HG02571 (cell line): ENCODE data around the gene NFIB.

ENCODE experiments used
- ATAC-seq: cut with Tn5 transposase; IDR thresholded peaks from one replicate; pipeline ENCODE4 v1.9.1; 2021; ENCODE audit warnings: mild to moderate bottlenecking, moderate library complexity; ENCODE audit not compliant: unreplicated experiment

Gene NFIB

GRCh38 chr9:14321517-14322130 lies 7.7 kb upstream of the NFIB start:
- ATAC-seq, result no peak

DNA sequence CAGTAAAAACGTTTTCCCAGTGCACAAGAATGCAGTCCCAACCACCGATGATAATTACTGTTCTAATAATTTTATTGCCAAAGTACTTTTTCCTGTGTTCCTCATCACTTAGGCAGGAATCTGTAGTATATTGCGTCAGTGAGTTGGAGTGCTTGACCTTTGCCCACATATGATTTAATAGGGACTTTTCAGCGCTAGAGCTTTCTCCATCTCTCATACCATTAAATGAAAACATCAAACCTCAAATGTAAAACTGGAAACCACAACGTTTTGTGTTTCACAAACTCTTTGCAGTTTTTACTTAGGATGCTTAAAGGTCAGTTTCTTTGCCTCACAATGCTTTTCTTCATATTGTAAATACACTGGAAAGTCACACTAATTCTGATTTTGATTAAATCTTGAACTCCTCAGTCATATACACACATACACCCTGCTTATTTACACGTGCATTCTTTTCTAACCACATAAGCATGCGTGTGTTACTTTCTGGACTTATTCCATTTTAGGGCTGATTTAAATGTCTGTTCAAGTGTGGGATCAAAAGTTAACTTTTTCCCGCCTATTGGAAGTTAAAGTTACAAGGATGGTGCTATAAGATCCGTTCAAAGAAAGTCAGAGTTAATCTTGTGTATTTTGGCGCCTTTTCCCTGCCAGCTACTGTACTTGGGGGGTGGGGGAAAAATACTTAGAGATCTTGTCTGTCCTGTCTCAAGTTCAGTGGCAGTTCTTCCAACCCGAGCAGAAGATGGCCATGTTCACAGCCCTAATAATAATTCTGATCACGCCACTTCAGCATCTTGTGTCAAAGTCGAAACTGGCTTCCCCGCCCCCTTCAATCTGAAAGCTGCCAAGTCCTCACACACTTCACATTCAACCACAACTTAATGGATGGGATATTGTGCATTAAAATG lies 6.6 kb upstream of the NFIB start:
- no peak for ATAC-seq

DNA sequence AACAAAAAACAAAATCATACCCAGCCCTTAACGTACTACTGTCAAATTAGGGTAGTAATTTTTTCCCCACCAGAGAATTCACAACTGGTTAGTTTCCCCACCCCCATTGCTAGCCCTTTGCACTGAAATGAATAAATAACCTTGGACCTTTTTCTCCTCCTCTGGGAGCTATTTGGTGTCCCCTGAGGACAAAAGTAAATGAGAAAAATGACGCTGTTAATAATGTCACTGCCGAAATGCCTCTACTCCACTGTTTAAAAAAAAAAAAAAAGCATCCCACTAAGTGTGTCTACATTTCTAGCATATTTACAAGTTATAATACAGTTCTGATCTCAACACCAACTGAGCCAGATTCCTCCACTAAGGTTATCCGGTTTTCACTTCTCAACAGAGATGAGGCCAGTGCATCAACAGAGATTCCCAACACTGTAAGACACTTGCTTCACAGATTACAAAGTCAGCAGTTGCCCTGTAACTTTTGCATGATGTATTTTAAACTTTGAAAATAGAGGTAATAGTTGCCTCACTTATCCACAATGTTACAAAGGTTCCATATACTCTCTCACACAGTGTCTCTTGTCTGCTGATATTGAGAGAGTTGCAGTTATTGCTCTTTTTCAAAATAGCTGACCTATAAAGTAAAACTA lies 5.1 kb upstream of the NFIB start:
- no peak for ATAC-seq

DNA sequence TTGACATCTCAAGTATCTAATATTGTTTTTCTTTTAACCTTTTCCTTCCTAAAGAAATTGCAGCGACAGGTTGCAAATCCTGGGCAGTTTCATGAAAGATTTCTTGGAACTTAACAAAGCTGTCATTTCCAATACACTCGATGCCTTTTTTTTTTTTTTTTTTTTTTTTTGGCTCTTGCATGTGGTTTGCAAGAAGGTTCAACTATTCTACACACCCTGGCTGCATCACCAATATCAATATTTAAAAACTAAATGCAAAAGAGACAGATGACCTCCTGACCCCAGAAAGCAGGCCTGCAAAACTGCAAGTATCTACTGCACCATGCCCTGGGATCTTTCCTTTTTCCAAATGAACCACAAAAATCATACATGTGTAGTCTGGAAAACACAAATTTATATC lies 4.4 kb upstream of the NFIB start:
- no peak for ATAC-seq

GRCh38 chr9:14317667-14318320 lies 3.9 kb upstream of the NFIB start:
- no peak for ATAC-seq

GRCh38 chr9:14316602-14317300 lies 2.8 kb upstream of the NFIB start:
- ATAC-seq, result no peak

GRCh38 chr9:14315875-14316601 lies 2.1 kb upstream of the NFIB start:
- ATAC-seq, result no peak

DNA sequence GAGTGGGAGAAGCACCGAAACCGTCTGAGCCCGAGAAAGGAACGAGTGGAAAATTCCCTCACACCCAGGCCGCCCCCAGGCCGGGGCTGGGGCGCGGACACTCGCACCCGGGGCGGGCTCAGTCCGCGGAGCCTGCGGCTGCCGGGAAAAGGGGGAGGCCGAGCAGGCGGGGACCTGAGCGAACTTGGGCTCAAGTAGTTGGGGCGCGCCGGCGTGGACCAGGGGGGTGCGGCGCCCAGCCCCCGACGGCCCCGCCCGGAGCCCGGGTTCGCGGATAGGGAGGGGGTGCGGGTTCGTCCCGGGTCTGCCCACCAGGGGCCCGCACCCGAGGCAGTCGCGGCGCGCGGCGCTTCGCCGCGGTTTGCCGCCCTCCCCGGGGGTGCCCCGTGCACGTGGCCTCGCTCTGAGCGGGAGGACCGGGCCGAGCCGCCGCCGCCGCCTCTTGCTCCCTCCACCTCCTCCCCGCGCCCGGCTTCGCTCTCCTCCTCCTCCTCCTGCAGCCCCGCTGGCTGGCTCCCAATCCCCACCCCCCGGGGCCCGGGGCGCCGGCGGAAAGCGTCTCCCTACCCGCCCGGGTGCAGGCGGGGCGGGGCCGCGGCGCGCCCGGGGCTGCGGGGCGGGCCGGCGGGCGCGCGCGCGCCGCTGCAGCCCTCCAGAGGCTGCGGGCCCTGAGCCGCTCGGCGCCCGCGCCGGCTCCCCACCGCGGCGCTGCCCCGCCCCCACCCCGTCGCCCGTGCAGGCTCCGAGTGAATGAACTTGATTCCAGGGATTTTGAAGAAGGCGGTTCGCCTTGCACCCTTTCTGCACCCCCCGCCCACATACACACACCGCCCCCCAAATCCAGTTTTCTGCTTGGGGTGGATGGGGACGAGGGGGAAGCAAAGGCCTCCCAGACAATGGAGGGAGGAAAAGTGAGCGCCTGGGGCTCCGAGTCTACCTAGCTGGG lies 1.3 kb upstream of the NFIB start:
- ATAC-seq, result no peak

GRCh38 chr9:14314424-14314928 lies 535 bp upstream of the NFIB start:
- no peak for ATAC-seq

DNA sequence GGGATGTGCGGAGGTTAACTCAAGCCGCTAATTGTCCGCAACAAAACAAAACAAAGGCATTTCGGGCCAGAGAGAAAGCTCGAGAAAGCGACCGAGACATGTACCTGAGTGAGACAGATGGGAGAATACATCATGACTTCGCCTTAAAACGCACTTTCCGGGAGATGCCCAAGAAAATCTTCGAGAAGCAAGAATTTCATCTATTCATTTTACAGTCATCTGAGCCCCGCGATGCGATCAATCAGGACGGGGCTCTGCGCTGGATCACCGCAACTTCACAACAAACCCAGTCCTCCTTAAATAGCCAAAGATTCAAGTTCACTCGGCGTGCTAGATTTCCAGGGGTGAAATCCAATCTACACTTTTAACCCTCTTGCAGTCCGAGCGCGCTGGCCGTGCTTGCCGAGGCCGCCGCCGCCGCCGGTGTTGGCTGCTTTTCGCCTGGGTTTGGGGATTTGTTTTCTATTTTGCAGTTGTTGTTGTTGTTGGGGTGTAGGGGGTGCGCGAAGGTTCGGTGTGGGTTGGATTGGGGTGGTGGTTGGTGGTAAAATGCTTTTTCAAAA lies 482 bp downstream of the NFIB start:
- ATAC-seq, result no peak

DNA sequence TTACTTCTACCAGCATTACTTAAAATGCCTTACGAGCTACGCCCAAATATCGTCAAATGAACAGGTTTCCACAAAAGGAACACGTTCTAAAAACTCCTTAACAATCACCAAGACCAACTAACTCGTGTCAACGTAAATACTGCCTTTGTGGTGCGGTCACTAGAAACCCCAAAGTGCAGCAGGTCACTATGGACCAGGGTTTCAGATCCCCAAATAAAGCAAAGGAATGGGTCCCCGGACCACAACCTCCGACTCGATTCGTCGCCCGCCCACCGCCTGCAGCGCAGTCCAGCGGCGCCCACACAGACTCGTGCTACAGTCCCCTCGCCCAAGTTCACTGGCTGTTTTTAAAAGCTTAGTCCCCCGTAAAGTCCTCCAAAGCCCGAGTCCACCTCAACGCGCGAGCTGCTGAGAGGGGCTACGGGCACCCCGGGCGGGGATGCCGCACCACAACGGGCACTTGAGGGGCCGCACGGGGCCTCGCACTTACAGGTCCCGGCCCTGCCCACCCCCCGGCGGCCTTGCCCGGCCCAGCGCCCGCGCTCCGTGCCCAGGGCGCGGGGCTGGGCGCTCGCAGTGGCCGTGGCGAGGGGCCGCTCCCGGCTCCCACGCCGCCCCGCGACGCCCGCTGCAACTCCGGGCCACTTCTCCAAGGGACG lies 1.1 kb downstream of the NFIB start:
- ATAC-seq, result no peak

DNA sequence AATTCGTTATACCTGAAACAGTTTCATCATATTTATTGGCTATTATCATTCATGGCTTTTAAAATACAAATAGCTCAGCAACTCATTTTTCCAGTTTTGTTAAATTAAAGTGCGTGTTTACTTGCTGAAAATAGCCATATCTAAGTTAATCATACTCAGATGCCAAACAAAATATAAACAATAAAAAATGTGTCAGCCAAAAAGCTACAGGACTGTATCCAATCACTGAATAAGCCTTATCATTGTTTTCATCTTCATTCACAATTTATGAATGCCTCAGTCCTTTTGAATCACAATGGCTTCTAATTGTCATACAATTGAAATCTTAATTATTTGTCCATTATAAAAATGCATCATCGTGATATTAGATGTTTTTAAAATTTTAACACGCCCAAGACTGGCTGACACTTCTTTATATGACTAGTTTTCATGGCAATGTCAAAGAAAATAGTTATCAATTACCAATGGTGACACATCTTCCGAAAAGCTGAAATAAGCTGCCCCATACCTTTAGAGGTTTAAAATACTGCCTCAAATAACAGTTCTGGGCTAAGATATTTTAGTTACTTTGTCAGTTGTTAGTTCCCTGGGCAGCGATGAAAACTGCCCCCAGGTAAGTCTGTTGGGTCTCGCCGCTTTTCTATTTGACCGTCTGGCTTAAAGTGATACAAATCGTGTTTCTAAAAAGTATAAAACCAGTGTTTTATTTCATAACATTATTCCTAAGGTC lies 1.8 kb downstream of the NFIB start:
- ATAC-seq, result no peak

- ATAC-seq, result no peak
Measured at GRCh38 chr9:14311171-14311949, 2.6 kb downstream of the NFIB start.

DNA sequence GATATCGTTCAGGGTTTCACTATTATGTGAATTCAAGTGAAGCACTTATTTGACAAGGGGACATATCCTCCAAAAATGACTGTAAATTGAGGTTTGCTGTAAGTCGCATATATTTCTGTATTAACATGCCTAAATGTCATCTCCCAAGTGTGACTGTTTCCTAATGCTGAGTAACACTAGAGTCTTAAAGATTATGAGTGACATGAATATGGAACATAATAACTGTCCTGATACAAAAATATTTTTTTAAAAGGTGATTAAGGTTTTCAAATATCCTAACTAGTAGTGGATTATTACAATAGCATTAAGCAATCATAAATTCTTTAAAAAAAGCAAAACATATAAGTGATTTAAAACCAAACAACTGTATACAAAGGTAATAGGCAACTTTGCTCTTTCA lies 3.6 kb downstream of the NFIB start:
- no peak for ATAC-seq

DNA sequence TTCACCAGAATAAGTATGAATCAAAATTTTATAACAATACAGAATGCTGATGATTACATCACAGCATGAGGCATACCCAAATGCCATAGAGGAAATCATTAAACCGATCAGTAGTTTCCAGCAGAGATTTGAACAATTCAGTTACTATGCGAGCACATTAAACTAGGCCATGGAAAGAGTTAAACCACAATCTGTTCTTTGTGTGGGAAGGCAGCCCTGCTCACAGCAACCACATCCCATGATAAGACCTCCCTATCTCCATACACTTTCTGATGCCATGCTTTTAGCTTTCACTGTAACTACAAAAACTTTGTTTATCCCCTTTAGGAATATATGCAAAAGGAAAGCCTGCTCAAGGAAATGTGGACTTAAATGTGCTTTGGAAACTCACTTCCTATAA lies 4.5 kb downstream of the NFIB start:
- ATAC-seq, result no peak

- ATAC-seq, result no peak
Measured at GRCh38 chr9:14308853-14309145, 5.1 kb downstream of the NFIB start.
